Kidney epithelial cell (primary cell): ENCODE data around the gene KMT2C. TPM values are rescaled to one million over a fixed set of nuclear protein-coding genes. Genes with fewer than 3 reads are reported as not detected.
"Not testable (repeated sequence)": the region's sequence is repeated elsewhere in the genome, so short reads cannot be mapped to it uniquely, and the experiment has no call there.

Source experiments
- DNase-seq: peaks from one replicate; pipeline ENCODE4 v3.0.0-alpha.2; 2010; ENCODE audit warnings: low read depth
- H3K27me3 ChIP-seq: 2 replicates; pipeline ENCODE4 v1.6.0; 2011; ENCODE audit warnings: low read length; ENCODE audit not compliant: control insufficient read depth, insufficient read depth
- H3K36me3 ChIP-seq: 2 replicates; pipeline ENCODE4 v1.5.1; 2011; ENCODE audit warnings: low read length; ENCODE audit not compliant: control insufficient read depth, insufficient read depth
- H3K4me3 ChIP-seq: 2 replicates; pipeline ENCODE4 v1.5.1; 2011; ENCODE audit warnings: low read depth, mild to moderate bottlenecking, control low read depth, low read length
- CTCF ChIP-seq: IDR thresholded peaks from 2 replicates; pipeline ENCODE4 v1.5.1; 2011; ENCODE audit warnings: mild to moderate bottlenecking, moderate library complexity, low read length, control low read depth, inconsistent platforms; ENCODE audit not compliant: insufficient read depth, poor library complexity, severe bottlenecking
- total RNA-seq: library from RNA; depleted of rRNA; stranded (reverse); fragments of >200 nt; gene quantifications from 2 replicates; pipeline ENCODE4 v1.2.3, GENCODE V29; 2015

Gene KMT2C
- total RNA-seq, 1 donor from 2014 or later = 29.0 TPM

- no peak for TF ChIP-seq CTCF
- H3K36me3 ChIP-seq = no peaks in the 10 kb centered on the region
- H3K4me3 ChIP-seq = no peak overlapping the region
- no peak for DNase-seq
- no peaks in the 10 kb centered on the region for H3K27me3 ChIP-seq
Observed at GRCh38 chr7:152430854-152431253, 4.9 kb downstream of the KMT2C start.

- not testable (repeated sequence) for DNase-seq, H3K4me3 ChIP-seq, H3K36me3 ChIP-seq, H3K27me3 ChIP-seq
Observed at GRCh38 chr7:152430118-152430517, 5.7 kb downstream of the KMT2C start.

GRCh38 chr7:152424348-152425108 is 11.3 kb downstream of the KMT2C start:
- no peaks in the 10 kb centered on the region for H3K36me3 ChIP-seq
- H3K4me3 ChIP-seq = no peak overlapping the region
- TF ChIP-seq CTCF = no peak
- no peaks in the 10 kb centered on the region for H3K27me3 ChIP-seq
- no peak for DNase-seq

GRCh38 chr7:152423991-152424347 is 11.8 kb downstream of the KMT2C start:
- no peak for DNase-seq
- no peaks in the 10 kb centered on the region for H3K36me3 ChIP-seq
- TF ChIP-seq CTCF = no peak
- H3K4me3 ChIP-seq = no peak overlapping the region
- H3K27me3 ChIP-seq = no peaks in the 10 kb centered on the region

- not testable (repeated sequence) for H3K4me3 ChIP-seq, H3K36me3 ChIP-seq, H3K27me3 ChIP-seq
Observed at GRCh38 chr7:152423171-152423570, 12.6 kb downstream of the KMT2C start.

GRCh38 chr7:152420950-152421349 is 14.9 kb downstream of the KMT2C start:
- not testable (repeated sequence) for H3K36me3 ChIP-seq, DNase-seq, H3K4me3 ChIP-seq, H3K27me3 ChIP-seq

More at GRCh38 chr7:152423171-152423570, 12.6 kb downstream of the KMT2C start:
- not testable (repeated sequence) for DNase-seq

GRCh38 chr7:152419473-152420429 is 16.1 kb downstream of the KMT2C start:
- DNase-seq = no peak
- Histone ChIP-seq H3K36me3 (no peaks in the 10 kb centered on the region), H3K27me3 (no peaks in the 10 kb centered on the region), H3K4me3 (no peak overlapping the region)
- no peak for TF ChIP-seq CTCF
